Measurements from ENCODE around the gene CELSR1.

DNA sequence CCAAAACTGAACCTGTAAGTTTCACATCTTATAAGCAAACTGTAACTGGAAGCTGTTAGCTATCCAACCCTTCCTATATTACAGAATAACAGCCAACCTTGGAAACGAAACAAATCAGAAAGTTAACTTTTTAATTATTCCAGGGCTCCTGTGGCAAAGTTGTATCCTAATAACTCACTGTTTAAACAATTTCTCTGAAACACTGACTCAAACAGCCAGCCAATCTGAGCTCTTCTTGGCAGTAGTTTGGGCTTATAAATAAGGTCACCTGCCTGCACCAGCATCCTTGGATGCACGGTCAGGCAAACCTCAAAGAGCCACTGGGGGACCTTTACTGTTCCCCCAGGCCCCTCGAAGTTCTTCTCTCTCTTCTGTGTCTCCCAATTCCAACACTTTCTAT lies 5.0 kb downstream of the CELSR1 start:
- TF ChIP-seq POLR2A (IDR thresholded peaks at IDR 0.05; ENCODE audit: low read depth, low read length) (no peak), POLR2AphosphoS5 (IDR thresholded peaks at IDR 0.05; ENCODE audit: low read depth, low read length) (no peak)

Measured in GM12892 (cell line).